IPS DF 6.9 (cell line): ENCODE results near the gene HMGN2.
A peak's percentile ranks its signal among the peaks of the same experiment; 100 is the strongest.
"Not testable (repeated sequence)": the region's sequence is repeated elsewhere in the genome, so short reads cannot be mapped to it uniquely, and the experiment has no call there.

Source experiments
- DNase-seq: peaks from one replicate; pipeline ENCODE4 v3.0.0-alpha.2; 2013; ENCODE audit warnings: low read depth, low spot score
- H3K27ac ChIP-seq: one replicate; pipeline ENCODE4 v1.5.1; 2013; ENCODE audit warnings: low read length, control low read depth
- H3K27me3 ChIP-seq: 2 replicates; pipeline ENCODE4 v1.6.1; 2013; ENCODE audit warnings: mild to moderate bottlenecking, low read length; ENCODE audit not compliant: control insufficient read depth, insufficient read depth
- H3K36me3 ChIP-seq: 2 replicates; pipeline ENCODE4 v1.6.1; 2013; ENCODE audit warnings: low read length; ENCODE audit not compliant: control insufficient read depth, insufficient read depth
- H3K4me1 ChIP-seq: 2 replicates; pipeline ENCODE4 v1.6.1; 2013; ENCODE audit warnings: low read length; ENCODE audit not compliant: control insufficient read depth, insufficient read depth
- H3K4me3 ChIP-seq: 2 replicates; pipeline ENCODE4 v1.5.1; 2013; ENCODE audit warnings: mild to moderate bottlenecking, low read length
- H3K9me3 ChIP-seq: 2 replicates; pipeline ENCODE4 v1.6.1; 2013; ENCODE audit warnings: low read length, inconsistent platforms; ENCODE audit not compliant: control insufficient read depth, insufficient read depth
- WGBS: extraction: QIAGEN DNeasy Blood & Tissue Kit; methylation state at CpG from one replicate; pipeline ENCODE4 v1.1.7; 2013; ENCODE audit warnings: mixed read lengths, missing lambda C conversion rate; ENCODE audit not compliant: insufficient read length, insufficient coverage; 5-methylcytosine and 5-hydroxymethylcytosine counted together

HMGN2 gene

GRCh38 chr1:26500488-26501175, 28.4 kb downstream of the HMGN2 start:
- Histone ChIP-seq H3K36me3 (no peaks in the 10 kb centered on the region), H3K27me3 (no peaks in the 10 kb centered on the region), H3K4me1 (no peaks in the 10 kb centered on the region), H3K27ac (no peak overlapping the region), H3K9me3 (no peaks in the 10 kb centered on the region), H3K4me3 (peak overlapping the region; percentile 84; the same call in 1 of the 2 replicates)
- no CpG with 5 or more reads among the region's 74 CpGs for WGBS
- DNase-seq, result peak; percentile 37

DNA sequence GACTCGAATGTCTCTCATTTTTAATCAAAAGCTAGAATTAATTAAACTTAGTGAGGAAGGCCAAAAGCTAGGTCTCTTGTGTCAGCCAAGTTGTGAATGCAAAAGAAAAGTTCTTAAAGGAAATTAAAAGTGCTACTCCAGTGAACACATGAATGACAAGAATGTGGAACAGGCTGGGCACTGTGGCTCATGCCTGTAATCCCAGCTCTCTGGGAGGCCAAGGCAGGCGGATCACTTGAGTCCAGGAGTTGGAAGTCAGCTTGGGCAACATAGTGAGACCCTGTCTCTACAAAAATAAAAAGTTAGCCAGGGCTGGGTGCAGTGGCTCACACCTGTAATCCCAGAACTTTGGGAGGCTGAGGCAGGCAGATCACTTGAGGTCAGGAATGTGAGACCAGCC, 38.5 kb downstream of the HMGN2 start:
- H3K9me3 ChIP-seq, H3K27me3 ChIP-seq, DNase-seq, H3K27ac ChIP-seq, H3K4me1 ChIP-seq, H3K36me3 ChIP-seq, H3K4me3 ChIP-seq: not testable (repeated sequence)
- no CpG with 5 or more reads among the region's 2 CpGs for WGBS

DNA sequence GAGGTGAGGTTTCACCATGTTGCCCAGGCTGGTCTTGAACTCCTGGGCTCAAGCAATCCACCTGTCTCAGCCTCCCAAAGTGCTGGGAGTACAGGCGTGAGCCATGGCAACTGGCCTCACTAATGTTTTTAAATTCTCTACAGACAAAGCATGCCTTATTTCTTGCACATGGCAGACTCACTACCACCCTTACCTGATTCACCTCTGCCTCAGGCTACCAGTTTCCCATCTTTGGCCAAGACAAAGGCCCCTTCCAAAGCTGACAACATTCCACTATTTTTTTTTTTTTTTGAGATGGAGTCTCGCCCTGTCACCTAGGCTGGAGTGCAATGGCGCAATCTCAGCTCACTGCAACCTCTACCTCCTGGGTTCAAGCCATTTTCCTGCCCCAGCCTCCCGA, 43.6 kb downstream of the HMGN2 start:
- no CpG with 5 or more reads among the region's 4 CpGs for WGBS
- not testable (repeated sequence) for H3K4me1 ChIP-seq, H3K27me3 ChIP-seq, H3K4me3 ChIP-seq, H3K9me3 ChIP-seq, DNase-seq, H3K36me3 ChIP-seq, H3K27ac ChIP-seq

DNA sequence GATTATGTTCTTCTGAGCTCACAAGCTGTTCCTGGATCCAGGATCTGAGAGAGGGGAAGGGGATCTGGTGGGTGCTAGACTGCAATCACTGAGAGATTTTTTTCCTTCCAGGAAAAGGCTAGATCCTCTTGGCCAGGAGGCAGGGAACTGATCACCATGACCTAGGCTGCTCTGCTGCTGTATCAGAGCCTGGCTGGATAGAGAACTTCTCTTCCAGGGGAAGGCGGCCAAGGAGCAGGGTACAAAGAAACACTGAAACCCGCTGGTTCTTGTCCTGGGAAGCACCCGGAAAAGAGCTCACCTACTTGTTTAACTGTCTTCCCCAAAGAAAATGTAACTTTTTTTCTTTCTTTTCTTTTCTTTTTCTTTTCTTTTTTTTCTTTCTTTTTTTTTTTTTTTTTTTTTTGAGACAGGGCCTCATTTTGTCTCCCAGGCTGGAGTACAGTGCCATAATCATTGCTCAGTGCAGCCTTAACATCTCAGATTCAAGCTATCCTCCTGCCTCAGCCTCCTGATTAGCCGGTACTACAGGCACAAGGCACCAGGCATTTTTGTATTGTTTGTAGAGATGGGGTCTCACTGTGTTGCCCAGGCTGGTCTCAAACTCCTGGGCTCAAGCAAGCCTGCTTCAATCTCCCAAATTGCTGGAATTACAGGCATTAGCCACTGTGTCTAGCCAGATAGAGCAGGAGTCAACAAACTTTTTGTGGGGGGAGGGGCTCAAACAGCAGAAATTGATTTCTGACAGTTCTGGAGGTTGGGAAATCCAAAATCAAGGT, 44.9 kb downstream of the HMGN2 start:
- Histone ChIP-seq H3K9me3 (no peaks in the 10 kb centered on the region), H3K27ac (no peak overlapping the region), H3K4me3 (no peak overlapping the region), H3K4me1 (no peaks in the 10 kb centered on the region), H3K36me3 (no peaks in the 10 kb centered on the region), H3K27me3 (0 out of 2 replicates have a peak, but pooled peaks cover 3% of the 10 kb centered on the region)
- no peak for DNase-seq
- WGBS, result no CpG with 5 or more reads among the region's 4 CpGs

GRCh38 chr1:26517766-26518049, 45.5 kb downstream of the HMGN2 start:
- DNase-seq, result no peak
- no peak overlapping the region for H3K27ac ChIP-seq
- WGBS, result no CpG with 5 or more reads among the region's 1 CpG
- H3K4me1 ChIP-seq, result no peaks in the 10 kb centered on the region
- H3K36me3 ChIP-seq, result no peaks in the 10 kb centered on the region
- H3K4me3 ChIP-seq, result no peak overlapping the region
- 0 out of 2 replicates have a peak, but pooled peaks cover 3% of the 10 kb centered on the region for H3K27me3 ChIP-seq
- H3K9me3 ChIP-seq, result no peaks in the 10 kb centered on the region

GRCh38 chr1:26518355-26518754, 46.1 kb downstream of the HMGN2 start:
- Histone ChIP-seq H3K4me1 (no peaks in the 10 kb centered on the region), H3K9me3 (no peaks in the 10 kb centered on the region), H3K36me3 (no peaks in the 10 kb centered on the region), H3K27ac (no peak overlapping the region), H3K4me3 (no peak overlapping the region), H3K27me3 (0 out of 2 replicates have a peak, but pooled peaks cover 3% of the 10 kb centered on the region)
- DNase-seq, result no peak
- WGBS, result no CpG with 5 or more reads among the region's 6 CpGs

DNA sequence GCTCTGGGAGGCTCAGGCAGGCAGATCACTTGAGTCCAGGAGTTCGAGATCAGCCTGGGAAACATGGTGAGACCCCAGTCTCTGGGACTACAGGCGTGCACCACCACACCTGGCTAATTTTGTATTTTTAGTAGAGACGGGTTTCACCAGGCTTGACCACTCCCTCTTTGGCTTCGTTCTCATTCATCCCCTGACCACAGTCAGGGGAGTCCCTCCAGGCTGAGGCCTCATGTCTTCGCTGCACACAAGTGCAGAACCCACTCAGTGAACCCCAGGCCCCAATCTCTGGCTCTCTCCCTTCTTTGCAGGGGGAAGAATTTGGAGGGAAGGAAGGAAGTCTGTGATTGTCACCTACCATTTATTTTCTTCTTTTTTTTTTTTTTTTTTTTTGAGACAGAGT, 48.1 kb downstream of the HMGN2 start:
- DNase-seq, result no peak

GRCh38 chr1:26521669-26522030, 49.4 kb downstream of the HMGN2 start:
- no peak overlapping the region for H3K27ac ChIP-seq
- H3K4me3 ChIP-seq, result no peak overlapping the region
- WGBS, result no CpG with 5 or more reads among the region's 14 CpGs
- H3K9me3 ChIP-seq, result no peaks in the 10 kb centered on the region
- no peak for DNase-seq
- H3K36me3 ChIP-seq, result no peaks in the 10 kb centered on the region
- H3K4me1 ChIP-seq, result no peaks in the 10 kb centered on the region
- H3K27me3 ChIP-seq, result 0 out of 2 replicates have a peak, but pooled peaks cover 3% of the 10 kb centered on the region

More for the DNA sequence above, 48.1 kb downstream of the HMGN2 start:
- no CpG with 5 or more reads among the region's 5 CpGs for whole genome bisulfite sequencing
- Histone ChIP-seq H3K4me1 (no peaks in the 10 kb centered on the region), H3K9me3 (no peaks in the 10 kb centered on the region), H3K27me3 (0 out of 2 replicates have a peak, but pooled peaks cover 3% of the 10 kb centered on the region), H3K4me3 (no peak overlapping the region), H3K27ac (no peak overlapping the region), H3K36me3 (no peaks in the 10 kb centered on the region)

GRCh38 chr1:26522073-26522472, 49.8 kb downstream of the HMGN2 start:
- no peak overlapping the region for H3K27ac ChIP-seq
- no peak for DNase-seq
- no peaks in the 10 kb centered on the region for H3K9me3 ChIP-seq
- H3K4me3 ChIP-seq, result no peak overlapping the region
- no peaks in the 10 kb centered on the region for H3K4me1 ChIP-seq
- no peaks in the 10 kb centered on the region for H3K36me3 ChIP-seq
- H3K27me3 ChIP-seq, result 0 out of 2 replicates have a peak, but pooled peaks cover 1% of the 10 kb centered on the region

DNA sequence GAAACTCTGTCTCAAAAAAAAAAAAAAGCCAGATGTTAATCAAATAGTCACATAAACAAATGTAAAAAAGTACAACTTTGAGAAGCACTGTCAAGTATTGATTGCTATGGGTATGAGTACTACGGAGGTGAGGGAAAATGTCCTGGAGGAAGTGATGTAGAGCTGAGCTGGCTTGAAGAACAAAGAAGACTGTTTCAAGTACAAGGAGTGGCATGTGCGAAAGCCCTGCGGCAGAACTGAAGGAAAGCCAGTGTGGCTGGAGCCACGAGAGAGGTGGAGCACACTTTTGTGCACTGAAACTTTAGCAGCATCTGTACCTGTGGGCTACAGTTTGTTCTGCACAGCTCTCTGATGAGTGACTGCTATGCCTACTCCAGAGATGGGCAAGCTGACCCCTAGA, 51.9 kb downstream of the HMGN2 start:
- no CpG with 5 or more reads among the region's 4 CpGs for WGBS
- Histone ChIP-seq H3K27me3 (0 out of 2 replicates have a peak, but pooled peaks cover 1% of the 10 kb centered on the region), H3K36me3 (no peaks in the 10 kb centered on the region), H3K9me3 (no peaks in the 10 kb centered on the region), H3K4me3 (no peak overlapping the region), H3K4me1 (no peaks in the 10 kb centered on the region), H3K27ac (no peak overlapping the region)
- DNase-seq, result no peak
